Measurements from ENCODE around the gene GDF15.

The GDF15 gene

GRCh38 chr19:18379803-18380747, 5.9 kb upstream of the GDF15 start (continued):
- TF ChIP-seq, protein P1, sequence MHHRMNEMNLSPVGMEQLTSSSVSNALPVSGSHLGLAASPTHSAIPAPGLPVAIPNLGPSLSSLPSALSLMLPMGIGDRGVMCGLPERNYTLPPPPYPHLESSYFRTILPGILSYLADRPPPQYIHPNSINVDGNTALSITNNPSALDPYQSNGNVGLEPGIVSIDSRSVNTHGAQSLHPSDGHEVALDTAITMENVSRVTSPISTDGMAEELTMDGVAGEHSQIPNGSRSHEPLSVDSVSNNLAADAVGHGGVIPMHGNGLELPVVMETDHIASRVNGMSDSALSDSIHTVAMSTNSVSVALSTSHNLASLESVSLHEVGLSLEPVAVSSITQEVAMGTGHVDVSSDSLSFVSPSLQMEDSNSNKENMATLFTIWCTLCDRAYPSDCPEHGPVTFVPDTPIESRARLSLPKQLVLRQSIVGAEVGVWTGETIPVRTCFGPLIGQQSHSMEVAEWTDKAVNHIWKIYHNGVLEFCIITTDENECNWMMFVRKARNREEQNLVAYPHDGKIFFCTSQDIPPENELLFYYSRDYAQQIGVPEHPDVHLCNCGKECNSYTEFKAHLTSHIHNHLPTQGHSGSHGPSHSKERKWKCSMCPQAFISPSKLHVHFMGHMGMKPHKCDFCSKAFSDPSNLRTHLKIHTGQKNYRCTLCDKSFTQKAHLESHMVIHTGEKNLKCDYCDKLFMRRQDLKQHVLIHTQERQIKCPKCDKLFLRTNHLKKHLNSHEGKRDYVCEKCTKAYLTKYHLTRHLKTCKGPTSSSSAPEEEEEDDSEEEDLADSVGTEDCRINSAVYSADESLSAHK (tag by site-specific recombination; IDR thresholded peaks at IDR 0.05), result no peak
- TF ChIP-seq ZNF341 (tag by site-specific recombination; IDR thresholded peaks at IDR 0.05; ENCODE audit: low read depth), result no peak
- peak; percentile 91 for TF ChIP-seq SP7 (tag by site-specific recombination; IDR thresholded peaks at IDR 0.05)
- TF ChIP-seq ZNF610 (tag by site-specific recombination; IDR thresholded peaks at IDR 0.05; ENCODE audit: borderline replicate concordance), result no peak
- TF ChIP-seq OVOL3 (tag by site-specific recombination; IDR thresholded peaks at IDR 0.05), result no peak
- no peak for TF ChIP-seq ZBTB11 (tag by site-specific recombination; conservative IDR thresholded peaks at IDR 0.05; ENCODE audit: low read depth)
- peak; percentile 32; the same call in 1 of the 2 replicates for TF ChIP-seq ZBTB20 (tag by site-specific recombination; IDR thresholded peaks at IDR 0.05)
- peak; percentile 67; the same call in 1 of the 2 replicates for TF ChIP-seq KLF8 (tag by site-specific recombination; IDR thresholded peaks at IDR 0.05)
- TF ChIP-seq ZNF266 (tag by site-specific recombination; IDR thresholded peaks at IDR 0.05; ENCODE audit: low read depth), result no peak
- TF ChIP-seq ZSCAN16 (tag by site-specific recombination; IDR thresholded peaks at IDR 0.05), result no peak
- TF ChIP-seq ZNF10 (tag by site-specific recombination; IDR thresholded peaks at IDR 0.05), result no peak
- no peak for TF ChIP-seq ZNF555 (tag by site-specific recombination; conservative IDR thresholded peaks at IDR 0.05)
- TF ChIP-seq ZNF184 (tag by site-specific recombination; IDR thresholded peaks at IDR 0.05), result peak; percentile 38; the same call in 1 of the 2 replicates
- TF ChIP-seq ZNF423 (tag by site-specific recombination; IDR thresholded peaks at IDR 0.05), result no peak
- TF ChIP-seq, protein P2, sequence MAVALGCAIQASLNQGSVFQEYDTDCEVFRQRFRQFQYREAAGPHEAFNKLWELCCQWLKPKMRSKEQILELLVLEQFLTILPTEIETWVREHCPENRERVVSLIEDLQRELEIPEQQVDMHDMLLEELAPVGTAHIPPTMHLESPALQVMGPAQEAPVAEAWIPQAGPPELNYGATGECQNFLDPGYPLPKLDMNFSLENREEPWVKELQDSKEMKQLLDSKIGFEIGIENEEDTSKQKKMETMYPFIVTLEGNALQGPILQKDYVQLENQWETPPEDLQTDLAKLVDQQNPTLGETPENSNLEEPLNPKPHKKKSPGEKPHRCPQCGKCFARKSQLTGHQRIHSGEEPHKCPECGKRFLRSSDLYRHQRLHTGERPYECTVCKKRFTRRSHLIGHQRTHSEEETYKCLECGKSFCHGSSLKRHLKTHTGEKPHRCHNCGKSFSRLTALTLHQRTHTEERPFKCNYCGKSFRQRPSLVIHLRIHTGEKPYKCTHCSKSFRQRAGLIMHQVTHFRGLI (tag by site-specific recombination; IDR thresholded peaks at IDR 0.05), result no peak
- no peak for TF ChIP-seq ZNF548 (tag by site-specific recombination; IDR thresholded peaks at IDR 0.05)
- no peak for TF ChIP-seq ZNF510 (tag by site-specific recombination; IDR thresholded peaks at IDR 0.05; ENCODE audit: insufficient replicate concordance)
- no peak for TF ChIP-seq ZNF473 (tag by site-specific recombination; IDR thresholded peaks at IDR 0.05)
- no peak for TF ChIP-seq REPIN1 (tag by site-specific recombination; IDR thresholded peaks at IDR 0.05; ENCODE audit: low read depth)
- TF ChIP-seq ZNF394 (tag by site-specific recombination; IDR thresholded peaks at IDR 0.05; ENCODE audit: borderline replicate concordance), result peak; percentile 51
- TF ChIP-seq ZNF629 (tag by site-specific recombination; IDR thresholded peaks at IDR 0.05), result peak; percentile 98
- no peak for TF ChIP-seq ZNF18 (tag by site-specific recombination; IDR thresholded peaks at IDR 0.05)
- peak; percentile 97 for TF ChIP-seq ZNF366 (tag by site-specific recombination; conservative IDR thresholded peaks at IDR 0.05)
- TF ChIP-seq, protein P3, sequence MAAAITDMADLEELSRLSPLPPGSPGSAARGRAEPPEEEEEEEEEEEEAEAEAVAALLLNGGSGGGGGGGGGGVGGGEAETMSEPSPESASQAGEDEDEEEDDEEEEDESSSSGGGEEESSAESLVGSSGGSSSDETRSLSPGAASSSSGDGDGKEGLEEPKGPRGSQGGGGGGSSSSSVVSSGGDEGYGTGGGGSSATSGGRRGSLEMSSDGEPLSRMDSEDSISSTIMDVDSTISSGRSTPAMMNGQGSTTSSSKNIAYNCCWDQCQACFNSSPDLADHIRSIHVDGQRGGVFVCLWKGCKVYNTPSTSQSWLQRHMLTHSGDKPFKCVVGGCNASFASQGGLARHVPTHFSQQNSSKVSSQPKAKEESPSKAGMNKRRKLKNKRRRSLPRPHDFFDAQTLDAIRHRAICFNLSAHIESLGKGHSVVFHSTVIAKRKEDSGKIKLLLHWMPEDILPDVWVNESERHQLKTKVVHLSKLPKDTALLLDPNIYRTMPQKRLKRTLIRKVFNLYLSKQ (tag by site-specific recombination; IDR thresholded peaks at IDR 0.05; ENCODE audit: borderline replicate concordance), result no peak
- no peak for TF ChIP-seq ZNF621 (tag by site-specific recombination; IDR thresholded peaks at IDR 0.05)
